Fibroblast of lung (primary cell): ENCODE measurements around the gene SIRT5. TPM values are rescaled to one million over a fixed set of nuclear protein-coding genes. Genes with fewer than 3 reads are reported as not detected.

Experiments
- DNase-seq, 2 donors: peaks; one replicate each; pipeline versions ENCODE4 v3.0.0 to v3.0.0-alpha.2; 2010; ENCODE audit warnings: low read depth in 2 of 2
- H2AFZ ChIP-seq: 2 replicates; pipeline ENCODE4 v1.5.1; 2012; ENCODE audit warnings: low read length, control low read depth, inconsistent platforms
- H3K27ac ChIP-seq: 2 replicates; pipeline ENCODE4 v1.5.1; 2011; ENCODE audit warnings: low read length, control low read depth; ENCODE audit not compliant: insufficient read depth
- H3K27me3 ChIP-seq: 2 replicates; pipeline ENCODE4 v1.5.1; 2011; ENCODE audit warnings: mild to moderate bottlenecking, low read length; ENCODE audit not compliant: control insufficient read depth, insufficient read depth
- H3K36me3 ChIP-seq: 2 replicates; pipeline ENCODE4 v1.5.1; 2011; ENCODE audit warnings: low read length; ENCODE audit not compliant: control insufficient read depth, insufficient read depth
- H3K4me1 ChIP-seq: 2 replicates; pipeline ENCODE4 v1.5.1; 2011; ENCODE audit warnings: low read length; ENCODE audit not compliant: control insufficient read depth, insufficient read depth; ENCODE audit errors: extremely low read depth
- H3K4me2 ChIP-seq: 2 replicates; pipeline ENCODE4 v1.5.1; 2011; ENCODE audit warnings: low read length, control low read depth; ENCODE audit not compliant: insufficient read depth; ENCODE audit errors: extremely low read depth
- H3K4me3 ChIP-seq, 4 experiments: fragments of 200-600 bp in 1 of 4; sonication (generic) in 1 of 4; replicated peaks in 1 of 4; 2 replicates each; pipeline ENCODE4 v1.5.1; 2011 to 2016; ENCODE audit warnings: low read length in 4 of 4, low read depth in 3 of 4, mild to moderate bottlenecking in 3 of 4, control low read depth in 2 of 4, inconsistent platforms in 1 of 4, mixed read lengths in 1 of 4; ENCODE audit not compliant: insufficient read depth in 1 of 4; ENCODE audit errors: control extremely low read depth in 1 of 4
- H3K79me2 ChIP-seq: 2 replicates; pipeline ENCODE4 v1.5.1; 2012; ENCODE audit warnings: mild to moderate bottlenecking, low read length, inconsistent platforms; ENCODE audit not compliant: control insufficient read depth, insufficient read depth
- H3K9ac ChIP-seq: 2 replicates; pipeline ENCODE4 v1.5.1; 2011; ENCODE audit warnings: mild to moderate bottlenecking, low read length, control low read depth; ENCODE audit not compliant: insufficient read depth
- H3K9me3 ChIP-seq: 2 replicates; pipeline ENCODE4 v1.5.1; 2012; ENCODE audit warnings: low read depth, low read length; ENCODE audit not compliant: control insufficient read depth, insufficient read depth
- H4K20me1 ChIP-seq: 2 replicates; pipeline ENCODE4 v1.5.1; 2011; ENCODE audit warnings: low read length; ENCODE audit not compliant: control insufficient read depth, insufficient read depth; ENCODE audit errors: extremely low read depth
- EZH2 ChIP-seq: IDR thresholded peaks from 2 replicates; pipeline ENCODE4 v1.5.1; 2012; ENCODE audit warnings: low read length, control low read depth, mild to moderate bottlenecking; ENCODE audit errors: missing control alignments
- polyA plus RNA-seq, 2 donors: library from polyadenylated mRNA; depleted of rRNA in 1 of 2; stranded (reverse) in 1 of 2; unstranded in 1 of 2; fragments of >200 nt; gene quantifications; 2 replicates each; pipeline ENCODE4 v1.2.1, GENCODE V29; 2011 to 2012; ENCODE audit warnings: missing spikeins in 1 of 2
- total RNA-seq: library from RNA; depleted of rRNA; stranded (reverse); fragments of >200 nt; gene quantifications from 2 replicates; pipeline ENCODE4 v1.2.1, GENCODE V29; 2014
- TF ChIP-seq, protein P1 (sequence below), 2 donors: IDR thresholded peaks in 1 of 2; conservative IDR thresholded peaks in 1 of 2; 1 replicate in 1 of 2; 2 replicates in 1 of 2; pipeline ENCODE4 v1.5.1; 2011 to 2012; ENCODE audit warnings: low read length in 2 of 2, control low read depth in 1 of 2, inconsistent platforms in 1 of 2, low read depth in 1 of 2, mild to moderate bottlenecking in 1 of 2

The SIRT5 gene
- total and polyA plus RNA-seq, 2 donors (not counting 1 experiment from before 2014, with no cell fraction given) = 4.4 to 13.5 TPM

DNA sequence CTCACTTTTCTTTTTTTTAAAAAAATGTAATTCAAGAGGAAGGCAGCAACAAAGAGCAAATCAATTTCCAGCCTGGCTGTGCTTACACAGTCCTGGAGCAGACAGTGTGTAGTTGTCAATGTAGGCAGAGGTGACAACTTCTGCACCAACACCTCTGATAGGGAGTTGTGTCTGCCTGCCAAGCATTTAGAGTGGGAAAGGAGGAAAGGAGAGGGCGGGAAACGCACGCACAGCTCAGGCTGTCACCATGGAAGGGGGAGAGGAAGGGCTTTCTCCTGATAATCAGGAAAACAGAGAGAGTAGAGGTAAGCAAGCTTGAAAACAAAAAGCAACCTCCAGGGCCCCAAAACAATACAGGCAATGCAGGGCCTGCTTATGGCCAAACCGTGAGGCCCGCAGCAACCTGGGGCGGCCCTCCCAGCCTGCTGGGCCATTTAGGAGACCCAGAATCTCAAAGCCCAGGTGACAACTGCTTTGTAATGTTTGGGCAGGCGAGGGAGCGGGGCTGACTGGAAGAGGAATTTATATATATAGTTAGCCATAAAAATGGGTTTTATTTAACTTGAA, 45.5 kb upstream of the SIRT5 start:
- no peaks in the 10 kb centered on the region for H3K9me3 ChIP-seq

DNA sequence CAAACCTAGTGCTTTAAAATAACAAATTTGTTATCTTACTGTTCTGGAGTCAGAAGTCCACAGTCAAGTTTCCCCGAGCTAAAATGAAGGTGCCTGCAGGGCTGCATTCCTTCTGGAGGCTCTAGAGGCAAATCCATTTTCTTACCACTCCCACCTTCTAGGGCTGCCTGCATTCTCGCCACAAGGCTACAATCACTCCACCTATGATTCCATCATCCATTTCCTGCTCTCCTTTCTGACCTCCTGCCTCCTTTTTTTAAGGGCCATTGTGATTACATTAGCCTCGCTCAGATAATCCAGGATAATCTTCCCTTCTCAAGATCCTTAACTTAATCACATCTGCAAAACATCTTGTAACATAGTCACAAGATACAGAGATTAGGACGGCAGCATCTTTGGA, 42.4 kb upstream of the SIRT5 start:
- Histone ChIP-seq H3K9ac (no peak overlapping the region), H3K27me3 (no peaks in the 10 kb centered on the region), H2AFZ (no peak overlapping the region), H3K27ac (no peak overlapping the region), H3K4me3 (no peak overlapping the region), H4K20me1 (no peaks in the 10 kb centered on the region), H3K9me3 (no peaks in the 10 kb centered on the region), H3K4me2 (no peak overlapping the region), H3K4me1 (no peaks in the 10 kb centered on the region), H3K79me2 (no peaks in the 10 kb centered on the region), H3K36me3 (no peaks in the 10 kb centered on the region)
- no peak for DNase-seq
- TF ChIP-seq EZH2 = no peak
- TF ChIP-seq, protein P1, sequence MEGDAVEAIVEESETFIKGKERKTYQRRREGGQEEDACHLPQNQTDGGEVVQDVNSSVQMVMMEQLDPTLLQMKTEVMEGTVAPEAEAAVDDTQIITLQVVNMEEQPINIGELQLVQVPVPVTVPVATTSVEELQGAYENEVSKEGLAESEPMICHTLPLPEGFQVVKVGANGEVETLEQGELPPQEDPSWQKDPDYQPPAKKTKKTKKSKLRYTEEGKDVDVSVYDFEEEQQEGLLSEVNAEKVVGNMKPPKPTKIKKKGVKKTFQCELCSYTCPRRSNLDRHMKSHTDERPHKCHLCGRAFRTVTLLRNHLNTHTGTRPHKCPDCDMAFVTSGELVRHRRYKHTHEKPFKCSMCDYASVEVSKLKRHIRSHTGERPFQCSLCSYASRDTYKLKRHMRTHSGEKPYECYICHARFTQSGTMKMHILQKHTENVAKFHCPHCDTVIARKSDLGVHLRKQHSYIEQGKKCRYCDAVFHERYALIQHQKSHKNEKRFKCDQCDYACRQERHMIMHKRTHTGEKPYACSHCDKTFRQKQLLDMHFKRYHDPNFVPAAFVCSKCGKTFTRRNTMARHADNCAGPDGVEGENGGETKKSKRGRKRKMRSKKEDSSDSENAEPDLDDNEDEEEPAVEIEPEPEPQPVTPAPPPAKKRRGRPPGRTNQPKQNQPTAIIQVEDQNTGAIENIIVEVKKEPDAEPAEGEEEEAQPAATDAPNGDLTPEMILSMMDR (conservative IDR thresholded peaks at IDR 0.05 in 1 of 2, IDR thresholded peaks at IDR 0.05 in 1 of 2; ENCODE audit: low read depth in 1 of 2, low read length in 2 of 2) = no peak

More for the DNA sequence above, 45.5 kb upstream of the SIRT5 start:
- Histone ChIP-seq H3K36me3 (no peaks in the 10 kb centered on the region), H3K9ac (no peak overlapping the region), H3K4me1 (no peaks in the 10 kb centered on the region), H2AFZ (no peak overlapping the region), H3K27me3 (no peaks in the 10 kb centered on the region), H3K4me3 (no peak overlapping the region), H3K79me2 (no peaks in the 10 kb centered on the region), H4K20me1 (no peaks in the 10 kb centered on the region), H3K4me2 (no peak overlapping the region), H3K27ac (no peak overlapping the region)
- TF ChIP-seq EZH2 = no peak
- TF ChIP-seq, protein P1 (conservative IDR thresholded peaks at IDR 0.05 in 1 of 2, IDR thresholded peaks at IDR 0.05 in 1 of 2; ENCODE audit: low read depth in 1 of 2, low read length in 2 of 2) = no peak
- DNase-seq = no peak

DNA sequence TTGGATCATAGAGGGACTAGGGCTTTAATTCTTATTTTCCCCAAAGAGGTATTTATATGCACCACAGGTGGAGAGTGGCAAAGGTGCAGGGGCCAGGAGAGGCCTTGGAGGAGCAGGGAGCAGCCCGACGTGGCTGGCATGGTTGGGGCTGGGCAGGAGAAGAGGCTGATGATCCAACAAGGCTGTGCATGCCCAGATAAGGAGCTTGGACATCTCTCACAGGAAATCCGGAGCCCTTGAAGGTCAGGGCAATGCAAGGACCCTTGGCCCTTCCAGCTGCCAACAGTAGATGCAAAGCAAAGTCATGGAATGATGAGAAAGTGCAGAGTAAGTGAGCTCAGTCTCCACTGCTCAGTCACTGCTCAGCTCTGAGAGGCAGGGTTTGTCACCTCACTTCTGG, 39.9 kb upstream of the SIRT5 start:
- DNase-seq = no peak
- no peaks in the 10 kb centered on the region for H3K27me3 ChIP-seq
- H3K4me1 ChIP-seq = no peaks in the 10 kb centered on the region
- H3K4me3 ChIP-seq = no peak overlapping the region
- no peaks in the 10 kb centered on the region for H3K79me2 ChIP-seq
- H3K4me2 ChIP-seq = no peak overlapping the region
- H2AFZ ChIP-seq = no peak overlapping the region
- H4K20me1 ChIP-seq = no peaks in the 10 kb centered on the region
- no peaks in the 10 kb centered on the region for H3K36me3 ChIP-seq
- no peak for TF ChIP-seq EZH2
- TF ChIP-seq, protein P1 (conservative IDR thresholded peaks at IDR 0.05 in 1 of 2, IDR thresholded peaks at IDR 0.05 in 1 of 2; ENCODE audit: low read depth in 1 of 2, low read length in 2 of 2) = no peak
- no peak overlapping the region for H3K27ac ChIP-seq
- no peaks in the 10 kb centered on the region for H3K9me3 ChIP-seq
- H3K9ac ChIP-seq = no peak overlapping the region
